Testis (tissue), 2 donors: ENCODE data around the gene HMX1.

Experiments used
- CTCF ChIP-seq, 3 experiments: fragments of 450-650 bp in 2 of 3; fragments of 200-600 bp in 1 of 3; sonication (generic) in 1 of 3; IDR thresholded peaks; one replicate each; pipeline ENCODE4 v1.5.1; 2016 to 2019; ENCODE audit warnings: antibody characterized with exemption in 3 of 3, mild to moderate bottlenecking in 2 of 3, moderate library complexity in 1 of 3
- POLR2A ChIP-seq: fragments of 450-650 bp; IDR thresholded peaks from one replicate; pipeline ENCODE4 v1.6.1; 2017; ENCODE audit warnings: antibody characterized with exemption, mild to moderate bottlenecking, moderate library complexity

- TF ChIP-seq CTCF (IDR thresholded peaks at IDR 0.05) (no peak), POLR2A (no peak)
Observed at GRCh38 chr4:8904666-8905065, 33.0 kb upstream of the HMX1 start.
